GM18858 (cell line): ENCODE measurements around the gene SLF1.

ENCODE experiments used
- ATAC-seq: cut with Tn5 transposase; IDR thresholded peaks from one replicate; pipeline ENCODE4 v1.9.1; 2021; ENCODE audit not compliant: unreplicated experiment

SLF1 gene

GRCh38 chr5:94660506-94660905, 42.0 kb downstream of the SLF1 start:
- no peak for ATAC-seq

GRCh38 chr5:94661086-94661485, 42.6 kb downstream of the SLF1 start:
- ATAC-seq: no peak

- ATAC-seq: no peak
Observed at GRCh38 chr5:94667937-94668336, 49.5 kb downstream of the SLF1 start.

- ATAC-seq: no peak
Observed at GRCh38 chr5:94670726-94671125, 52.3 kb downstream of the SLF1 start.

- no peak for ATAC-seq
Observed at GRCh38 chr5:94672746-94673145, 54.3 kb downstream of the SLF1 start.

GRCh38 chr5:94674490-94675382, 56.3 kb downstream of the SLF1 start:
- ATAC-seq: no peak

- ATAC-seq: no peak
Observed at GRCh38 chr5:94675965-94676618, 57.6 kb downstream of the SLF1 start.

- no peak for ATAC-seq
Observed at GRCh38 chr5:94682814-94683520, 64.5 kb downstream of the SLF1 start.

GRCh38 chr5:94689908-94690307, 71.4 kb downstream of the SLF1 start:
- ATAC-seq: no peak

GRCh38 chr5:94690778-94691177, 72.3 kb downstream of the SLF1 start:
- no peak for ATAC-seq

- ATAC-seq: no peak
Observed at GRCh38 chr5:94691291-94691690, 72.8 kb downstream of the SLF1 start.

GRCh38 chr5:94691949-94692348, 73.5 kb downstream of the SLF1 start:
- no peak for ATAC-seq

- no peak for ATAC-seq
Observed at GRCh38 chr5:94692581-94692980, 74.1 kb downstream of the SLF1 start.

GRCh38 chr5:94693043-94693822, 74.8 kb downstream of the SLF1 start:
- peak; percentile 75 for ATAC-seq

GRCh38 chr5:94693845-94694370, 75.4 kb downstream of the SLF1 start:
- no peak for ATAC-seq

- no peak for ATAC-seq
Observed at GRCh38 chr5:94694671-94695070, 76.2 kb downstream of the SLF1 start.

GRCh38 chr5:94698197-94698596, 79.7 kb downstream of the SLF1 start:
- no peak for ATAC-seq

- ATAC-seq: no peak
Observed at GRCh38 chr5:94699562-94699961, 81.1 kb downstream of the SLF1 start.

- ATAC-seq: peak; percentile 85
Observed at GRCh38 chr5:94700592-94700991, 82.1 kb downstream of the SLF1 start.

GRCh38 chr5:94702729-94703128, 84.3 kb downstream of the SLF1 start:
- peak; percentile 58 for ATAC-seq

- no peak for ATAC-seq
Observed at GRCh38 chr5:94705427-94705826, 87.0 kb downstream of the SLF1 start.
